Ovary (tissue), 9 donors: ENCODE measurements around the gene NELL1. TPM values are rescaled to one million over a fixed set of nuclear protein-coding genes. Genes with fewer than 3 reads are reported as not detected.

Experiments used
- DNase-seq, 5 donors: peaks; one replicate each; pipeline ENCODE4 v3.0.0-alpha.2; 2019 to 2020
- H3K27ac ChIP-seq, 2 donors: fragments of 200-600 bp; one replicate each; pipeline versions ENCODE4 v1.5.1 to v1.8.0; 2019 to 2022
- H3K27me3 ChIP-seq: fragments of 200-600 bp; one replicate; pipeline ENCODE4 v1.8.0; 2022
- H3K36me3 ChIP-seq: fragments of 200-600 bp; sonication (generic); one replicate; pipeline ENCODE4 v1.5.1; 2019
- H3K4me1 ChIP-seq: one replicate; pipeline ENCODE4 v1.8.1; 2013; ENCODE audit warnings: mild to moderate bottlenecking, moderate library complexity; ENCODE audit not compliant: insufficient read depth
- H3K4me3 ChIP-seq: fragments of 200-600 bp; sonication (generic); one replicate; pipeline ENCODE4 v1.5.1; 2017
- H3K9me3 ChIP-seq, 2 donors: fragments of 200-600 bp in 1 of 2; sonication (generic) in 1 of 2; one replicate each; pipeline versions ENCODE4 v1.5.1 to v1.8.1; 2013 to 2019; ENCODE audit warnings: mild to moderate bottlenecking in 1 of 2, moderate library complexity in 1 of 2
- EP300 ChIP-seq: sonication (generic); formaldehyde crosslinking; IDR thresholded peaks from one replicate; pipeline ENCODE4 v1.6.1; 2017; ENCODE audit warnings: antibody characterized with exemption
- POLR2A ChIP-seq: fragments of 450-650 bp; IDR thresholded peaks from one replicate; pipeline ENCODE4 v1.6.1; 2017; ENCODE audit warnings: antibody characterized with exemption, mild to moderate bottlenecking, moderate library complexity
- WGBS, 3 donors: extraction: QIAGEN DNeasy Blood & Tissue Kit in 1 of 3; methylation state at CpG; one replicate each; pipeline versions ENCODE4 v1.1.5 to v1.1.7; 2013 to 2017; 5-methylcytosine and 5-hydroxymethylcytosine counted together
- intact Hi-C, 4 donors: fragments of 100-400 bp; cut with DNase I; formaldehyde crosslinking; loops; one replicate each; pipeline versions ENCODE4 v1.11.0 to v1.15.1; 2022 to 2023
- polyA plus RNA-seq, 2 donors: library from polyadenylated mRNA; stranded (reverse); fragments of 200-250 nt in 1 of 2; fragments of 350-450 nt in 1 of 2; fragmentation: Illumina TruSeq in 1 of 2; extraction: RNeasy Lipid Tissue Mini Kit (QIAGEN cat#74804) in 1 of 2; gene quantifications; one replicate each; pipeline ENCODE4 v1.2.3, GENCODE V29; 2013 to 2014
- total RNA-seq, 7 donors: library from RNA; depleted of rRNA in 2 of 7; stranded (reverse); fragments of >200 nt in 2 of 7; fragmentation: NEBNext Ultra II Directional in 3 of 7; extraction: Animal tissue kit (Norgen Biotek cat#: 25700) in 3 of 7; gene quantifications; one replicate each; pipeline versions ENCODE4 v1.1.0 to v1.2.4, GENCODE V29; 2016 to 2023
- TF ChIP-seq, protein P1 (sequence below), 3 donors: fragments of 450-650 bp in 2 of 3; fragments of 200-600 bp in 1 of 3; IDR thresholded peaks; one replicate each; pipeline versions ENCODE4 v1.5.1 to v1.8.0; 2016 to 2022; ENCODE audit warnings: antibody characterized with exemption in 3 of 3, mild to moderate bottlenecking in 1 of 3
- donor health status: DM: no; HTN: no; CAD: no; lungs with moderate emphysema.
- donor health status: DM: no; HTN: no; CAD: no.
- donor health status: Bipolar disorder and iron deficiency.
- donor health status: DM: yes; HTN: yes; CAD: no.
- donor health status: DM: no; HTN: no; CAD: no.
- donor health status: DM: yes; HTN: yes; CAD: no.

Gene NELL1
- total and polyA plus RNA-seq, 9 donors: 0.21 to 0.43 (median 0.36) TPM; not detected in 5

DNA sequence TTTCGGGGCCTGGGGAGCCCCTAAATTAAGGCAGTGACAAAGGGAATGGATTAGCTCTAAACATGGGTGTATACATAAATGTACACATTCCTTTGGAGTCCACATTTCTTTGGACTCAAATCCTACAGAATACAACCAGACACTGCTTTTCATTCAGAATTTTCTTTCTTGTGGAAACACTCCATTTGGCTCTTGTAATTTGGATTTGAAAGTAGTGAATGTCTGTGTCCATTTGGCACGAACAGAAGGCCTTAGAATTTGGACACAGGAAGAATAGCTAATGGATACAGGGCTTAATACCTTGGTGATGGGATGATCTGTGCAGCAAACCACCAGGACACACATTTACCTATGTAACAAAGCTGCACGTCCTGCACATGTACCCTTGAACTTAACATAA, 399.5 kb downstream of the NELL1 start:
- H3K4me1 ChIP-seq: no peaks in the 10 kb centered on the region
- H3K27ac ChIP-seq: no peak overlapping the region
- no peak for DNase-seq
- WGBS, 3 donors: 68 to 77% (median 75%) methylated on average over 3 of the region's 3 CpGs
- H3K27me3 ChIP-seq: no peaks in the 10 kb centered on the region
- intact Hi-C loops: no loop called here
- H3K36me3 ChIP-seq: no peaks in the 10 kb centered on the region
- H3K9me3 ChIP-seq: no peaks in the 10 kb centered on the region
- no peak for TF ChIP-seq POLR2A
- TF ChIP-seq, protein P1, sequence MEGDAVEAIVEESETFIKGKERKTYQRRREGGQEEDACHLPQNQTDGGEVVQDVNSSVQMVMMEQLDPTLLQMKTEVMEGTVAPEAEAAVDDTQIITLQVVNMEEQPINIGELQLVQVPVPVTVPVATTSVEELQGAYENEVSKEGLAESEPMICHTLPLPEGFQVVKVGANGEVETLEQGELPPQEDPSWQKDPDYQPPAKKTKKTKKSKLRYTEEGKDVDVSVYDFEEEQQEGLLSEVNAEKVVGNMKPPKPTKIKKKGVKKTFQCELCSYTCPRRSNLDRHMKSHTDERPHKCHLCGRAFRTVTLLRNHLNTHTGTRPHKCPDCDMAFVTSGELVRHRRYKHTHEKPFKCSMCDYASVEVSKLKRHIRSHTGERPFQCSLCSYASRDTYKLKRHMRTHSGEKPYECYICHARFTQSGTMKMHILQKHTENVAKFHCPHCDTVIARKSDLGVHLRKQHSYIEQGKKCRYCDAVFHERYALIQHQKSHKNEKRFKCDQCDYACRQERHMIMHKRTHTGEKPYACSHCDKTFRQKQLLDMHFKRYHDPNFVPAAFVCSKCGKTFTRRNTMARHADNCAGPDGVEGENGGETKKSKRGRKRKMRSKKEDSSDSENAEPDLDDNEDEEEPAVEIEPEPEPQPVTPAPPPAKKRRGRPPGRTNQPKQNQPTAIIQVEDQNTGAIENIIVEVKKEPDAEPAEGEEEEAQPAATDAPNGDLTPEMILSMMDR (IDR thresholded peaks at IDR 0.05): no peak
- TF ChIP-seq EP300: no peak
- H3K4me3 ChIP-seq: no peak overlapping the region

DNA sequence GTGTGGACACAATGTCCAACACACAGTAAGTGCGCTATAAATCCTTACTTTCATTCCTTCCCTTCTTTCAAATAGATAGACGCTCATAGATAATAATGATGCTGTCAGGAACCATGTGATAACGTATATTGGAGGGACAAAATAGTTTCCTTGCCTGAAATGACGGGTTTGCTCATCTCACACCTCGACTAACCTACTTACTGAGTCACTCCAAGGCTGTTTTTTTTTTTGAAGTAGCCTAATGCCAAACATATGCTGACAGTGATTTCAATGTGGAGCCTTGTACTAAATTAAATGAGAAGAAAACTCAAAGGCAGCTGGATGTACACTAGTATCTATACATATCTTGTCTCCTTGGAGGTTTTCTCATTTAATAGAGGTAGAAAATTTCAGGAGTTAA, 400.5 kb downstream of the NELL1 start:
- WGBS, 3 donors: 73 to 77% (median 74%) methylated on average over 5 of the region's 5 CpGs
- intact Hi-C loops: no loop called here

DNA sequence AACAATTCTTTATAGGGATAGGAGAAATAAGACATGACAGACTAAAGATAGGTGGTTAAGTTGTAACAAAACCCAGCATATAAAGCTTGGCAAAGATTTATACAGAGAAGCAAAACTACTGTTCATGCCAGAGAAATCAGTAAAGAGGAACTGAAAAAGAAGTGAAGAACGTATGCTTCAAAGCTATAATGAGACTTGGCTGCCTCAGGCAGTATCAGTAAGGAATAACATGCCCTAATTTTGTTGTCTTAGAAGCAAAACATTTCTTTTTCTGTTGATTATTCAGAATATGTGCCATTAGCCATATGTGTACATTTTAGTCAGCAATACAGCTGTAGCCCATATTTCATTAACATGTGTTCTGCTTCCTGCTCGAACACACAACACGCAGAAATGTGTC, 403.2 kb downstream of the NELL1 start:
- no peaks in the 10 kb centered on the region for H3K27me3 ChIP-seq
- TF ChIP-seq POLR2A: no peak
- TF ChIP-seq, protein P1 (IDR thresholded peaks at IDR 0.05): no peak
- no peak for TF ChIP-seq EP300
- intact Hi-C loops: no loop called here

More for the DNA sequence above, 400.5 kb downstream of the NELL1 start:
- H3K36me3 ChIP-seq: no peaks in the 10 kb centered on the region
- no peak overlapping the region for H3K4me3 ChIP-seq
- no peaks in the 10 kb centered on the region for H3K9me3 ChIP-seq
- no peak overlapping the region for H3K27ac ChIP-seq
- no peak for DNase-seq
- no peaks in the 10 kb centered on the region for H3K4me1 ChIP-seq
- TF ChIP-seq POLR2A (no peak), EP300 (no peak)
- TF ChIP-seq, protein P1 (IDR thresholded peaks at IDR 0.05): no peak
- H3K27me3 ChIP-seq: no peaks in the 10 kb centered on the region

DNA sequence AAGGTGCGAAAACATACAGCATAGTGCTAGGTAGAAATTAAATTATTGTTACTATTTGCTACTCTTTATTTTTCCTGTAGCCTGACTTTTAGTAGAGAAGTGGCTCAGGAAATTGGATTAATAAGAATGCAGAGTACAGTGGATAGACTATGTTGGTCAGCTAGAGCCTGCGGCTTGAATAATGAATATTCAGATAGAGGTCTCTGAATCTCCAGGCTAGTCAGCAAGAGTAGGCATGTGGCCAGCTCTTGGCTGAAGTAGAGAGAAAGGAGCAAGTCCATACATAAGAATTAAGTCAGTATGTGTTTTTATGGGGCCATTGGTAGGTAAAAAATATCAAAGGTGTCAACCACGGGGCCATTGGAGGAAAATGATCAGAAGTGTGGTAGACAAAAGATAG, 413.5 kb downstream of the NELL1 start:
- no peaks in the 10 kb centered on the region for H3K36me3 ChIP-seq
- H3K4me1 ChIP-seq: no peaks in the 10 kb centered on the region
- H3K27me3 ChIP-seq: no peaks in the 10 kb centered on the region
- 89 to 95% (median 94%) methylated on average over 3 of the region's 3 CpGs for WGBS, 3 donors
- no peak for TF ChIP-seq POLR2A
- TF ChIP-seq, protein P1 (IDR thresholded peaks at IDR 0.05): no peak
- no peak for TF ChIP-seq EP300
- no peak for DNase-seq
- H3K9me3 ChIP-seq: no peaks in the 10 kb centered on the region
- H3K4me3 ChIP-seq: no peak overlapping the region
- intact Hi-C loops: no loop called here
- no peak overlapping the region for H3K27ac ChIP-seq

More for the DNA sequence above, 403.2 kb downstream of the NELL1 start:
- H3K27ac ChIP-seq: no peak overlapping the region
- no peaks in the 10 kb centered on the region for H3K36me3 ChIP-seq
- no peaks in the 10 kb centered on the region for H3K4me1 ChIP-seq
- no peak for DNase-seq
- no peaks in the 10 kb centered on the region for H3K9me3 ChIP-seq
- H3K4me3 ChIP-seq: no peak overlapping the region
- WGBS, 3 donors: 32 to 46% (median 44%) methylated on average over 3 of the region's 3 CpGs

DNA sequence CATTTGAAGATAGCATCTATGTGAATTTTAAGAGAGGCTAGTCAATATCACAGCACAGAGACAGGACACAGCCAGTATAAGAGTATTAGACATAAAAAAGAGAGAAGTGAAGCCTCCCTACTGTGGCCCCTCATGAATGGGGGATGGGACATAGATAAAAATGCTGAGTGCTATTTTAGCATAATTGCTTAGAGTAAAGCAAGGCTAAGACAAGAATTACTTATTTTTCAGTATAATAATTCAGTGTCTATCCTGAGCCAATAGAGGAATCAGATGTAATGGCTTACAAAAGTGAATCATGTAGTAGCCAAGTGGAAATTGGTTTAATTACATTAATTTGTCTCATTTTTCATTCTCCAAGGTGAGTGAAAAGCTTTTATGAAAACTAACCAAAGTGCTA, 419.5 kb downstream of the NELL1 start:
- no peak for TF ChIP-seq EP300
- no peak for TF ChIP-seq POLR2A
- TF ChIP-seq, protein P1 (IDR thresholded peaks at IDR 0.05): no peak
- DNase-seq: no peak
- Histone ChIP-seq H3K4me1 (no peaks in the 10 kb centered on the region), H3K4me3 (no peak overlapping the region), H3K27me3 (no peaks in the 10 kb centered on the region), H3K36me3 (no peaks in the 10 kb centered on the region), H3K9me3 (no peaks in the 10 kb centered on the region), H3K27ac (no peak overlapping the region)
- intact Hi-C loops: no loop called here
